ENCODE results near the gene SSR4.

The SSR4 gene

GRCh38 chrX:153776120-153776599 lies 18.3 kb upstream of the SSR4 start:
- H3K27me3 ChIP-seq (ENCODE audit: insufficient read depth, poor library complexity, severe bottlenecking), result no peaks in the 10 kb centered on the region
- no peaks in the 10 kb centered on the region for H3K4me1 ChIP-seq (ENCODE audit: insufficient read depth, poor library complexity, severe bottlenecking)
- no peaks in the 10 kb centered on the region for H3K9me3 ChIP-seq (ENCODE audit: severe bottlenecking)
- H3K4me3 ChIP-seq (ENCODE audit: severe bottlenecking), result no peak overlapping the region
- ATAC-seq (ENCODE audit: low read depth), result no peak
- no peaks in the 10 kb centered on the region for H3K36me3 ChIP-seq (ENCODE audit: low read depth)
- H3K27ac ChIP-seq (ENCODE audit: poor library complexity, severe bottlenecking), result no peak overlapping the region
- no peak for TF ChIP-seq CTCF (IDR thresholded peaks at IDR 0.05; ENCODE audit: poor library complexity, severe bottlenecking)
- DNase-seq (ENCODE audit: low spot score), result no peak

- H3K36me3 ChIP-seq (ENCODE audit: low read depth), result no peaks in the 10 kb centered on the region
- no peaks in the 10 kb centered on the region for H3K9me3 ChIP-seq (ENCODE audit: severe bottlenecking)
- no peak overlapping the region for H3K27ac ChIP-seq (ENCODE audit: poor library complexity, severe bottlenecking)
- ATAC-seq (ENCODE audit: low read depth) (no peak), DNase-seq (ENCODE audit: low spot score) (peak; percentile 44)
- TF ChIP-seq CTCF (IDR thresholded peaks at IDR 0.05; ENCODE audit: poor library complexity, severe bottlenecking), result no peak
- no peaks in the 10 kb centered on the region for H3K27me3 ChIP-seq (ENCODE audit: insufficient read depth, poor library complexity, severe bottlenecking)
- no peaks in the 10 kb centered on the region for H3K4me1 ChIP-seq (ENCODE audit: insufficient read depth, poor library complexity, severe bottlenecking)
- H3K4me3 ChIP-seq (ENCODE audit: severe bottlenecking), result no peak overlapping the region
Observed at GRCh38 chrX:153776611-153777045, 17.8 kb upstream of the SSR4 start.

DNA sequence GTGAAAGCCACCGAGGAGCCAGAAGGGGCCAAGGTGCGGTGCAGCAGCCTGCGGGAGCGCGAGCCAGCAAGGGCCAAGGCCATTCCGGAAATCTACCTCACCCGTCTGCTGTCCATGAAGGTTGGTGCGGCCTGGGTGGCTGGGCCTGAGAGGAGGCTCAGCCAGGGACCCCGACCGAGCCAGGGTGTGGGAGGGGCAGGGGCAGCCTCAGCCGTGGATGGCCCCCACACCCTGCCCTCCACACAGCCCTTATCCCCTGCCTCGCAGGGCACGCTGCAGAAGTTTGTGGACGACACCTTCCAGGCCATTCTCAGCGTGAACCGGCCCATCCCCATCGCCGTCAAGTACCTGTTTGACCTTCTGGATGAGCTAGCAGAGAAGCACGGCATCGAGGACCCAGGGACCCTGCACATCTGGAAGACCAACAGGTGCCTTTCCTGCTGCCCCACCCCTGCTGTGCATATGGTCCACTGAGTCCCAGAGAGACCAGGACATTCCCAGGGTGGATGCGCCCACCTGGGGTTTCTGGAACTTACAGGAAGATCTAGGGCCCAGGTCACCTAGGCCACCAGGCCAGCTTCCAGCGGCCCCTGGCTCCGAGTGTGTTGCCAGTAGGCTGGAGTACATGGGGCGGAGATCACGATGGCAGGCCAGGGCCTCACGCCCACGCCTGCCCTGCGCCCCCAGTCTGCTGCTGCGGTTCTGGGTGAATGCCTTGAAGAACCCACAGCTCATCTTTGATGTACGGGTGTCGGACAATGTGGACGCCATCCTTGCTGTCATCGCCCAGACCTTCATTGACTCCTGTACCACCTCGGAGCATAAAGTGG lies 17.0 kb upstream of the SSR4 start:
- H3K27me3 ChIP-seq (ENCODE audit: insufficient read depth, poor library complexity, severe bottlenecking), result no peaks in the 10 kb centered on the region
- H3K36me3 ChIP-seq (ENCODE audit: low read depth), result no peaks in the 10 kb centered on the region
- H3K4me3 ChIP-seq (ENCODE audit: severe bottlenecking), result no peak overlapping the region
- DNase-seq (ENCODE audit: low spot score), result peak; percentile 28
- no peak for TF ChIP-seq CTCF (IDR thresholded peaks at IDR 0.05; ENCODE audit: poor library complexity, severe bottlenecking)
- H3K9me3 ChIP-seq (ENCODE audit: severe bottlenecking), result no peaks in the 10 kb centered on the region
- no peak for ATAC-seq (ENCODE audit: low read depth)
- no peaks in the 10 kb centered on the region for H3K4me1 ChIP-seq (ENCODE audit: insufficient read depth, poor library complexity, severe bottlenecking)
- no peak overlapping the region for H3K27ac ChIP-seq (ENCODE audit: poor library complexity, severe bottlenecking)

- no peak for ATAC-seq (ENCODE audit: low read depth)
- peak; percentile 10 for DNase-seq (ENCODE audit: low spot score)
- no peak for TF ChIP-seq CTCF (IDR thresholded peaks at IDR 0.05; ENCODE audit: poor library complexity, severe bottlenecking)
- no peaks in the 10 kb centered on the region for H3K9me3 ChIP-seq (ENCODE audit: severe bottlenecking)
- no peaks in the 10 kb centered on the region for H3K4me1 ChIP-seq (ENCODE audit: insufficient read depth, poor library complexity, severe bottlenecking)
- no peaks in the 10 kb centered on the region for H3K36me3 ChIP-seq (ENCODE audit: low read depth)
- H3K4me3 ChIP-seq (ENCODE audit: severe bottlenecking), result no peak overlapping the region
- H3K27me3 ChIP-seq (ENCODE audit: insufficient read depth, poor library complexity, severe bottlenecking), result no peaks in the 10 kb centered on the region
- no peak overlapping the region for H3K27ac ChIP-seq (ENCODE audit: poor library complexity, severe bottlenecking)
Observed at GRCh38 chrX:153778181-153778580, 16.3 kb upstream of the SSR4 start.

DNA sequence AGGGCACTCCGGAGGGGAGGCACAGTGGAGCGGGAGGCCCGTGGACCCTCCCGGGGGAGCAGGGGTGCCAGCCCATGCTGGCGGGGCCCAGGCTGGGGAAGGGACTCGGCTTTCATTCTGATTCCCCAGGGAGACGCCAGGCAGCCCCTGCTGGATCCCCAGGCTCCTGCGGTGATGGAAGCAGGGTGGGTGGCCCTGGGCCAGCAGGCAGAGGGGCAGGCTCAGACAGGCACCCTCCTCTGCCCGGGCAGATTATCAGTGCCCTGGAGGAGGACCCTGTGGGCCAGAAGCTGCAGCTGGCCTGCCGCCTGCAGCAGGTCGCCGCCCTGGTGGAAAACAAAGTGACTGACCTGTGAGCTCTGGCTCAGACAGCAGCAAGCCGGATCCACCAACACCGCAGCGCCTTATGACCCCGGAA lies 15.8 kb upstream of the SSR4 start:
- Histone ChIP-seq H3K4me3 (ENCODE audit: severe bottlenecking) (no peak overlapping the region), H3K27ac (ENCODE audit: poor library complexity, severe bottlenecking) (no peak overlapping the region), H3K36me3 (ENCODE audit: low read depth) (no peaks in the 10 kb centered on the region), H3K4me1 (ENCODE audit: insufficient read depth, poor library complexity, severe bottlenecking) (no peaks in the 10 kb centered on the region), H3K27me3 (ENCODE audit: insufficient read depth, poor library complexity, severe bottlenecking) (no peaks in the 10 kb centered on the region), H3K9me3 (ENCODE audit: severe bottlenecking) (no peaks in the 10 kb centered on the region)
- ATAC-seq (ENCODE audit: low read depth) (peak; percentile 25; the same call in 1 of the 3 replicates), DNase-seq (ENCODE audit: low spot score) (no peak)
- no peak for TF ChIP-seq CTCF (IDR thresholded peaks at IDR 0.05; ENCODE audit: poor library complexity, severe bottlenecking)

Measured in RWPE2 (cell line).